Panc1 (cell line): Measurements from ENCODE around the gene FAM83D.

Experiments
- CTCF ChIP-seq: fragments of 450-650 bp; IDR thresholded peaks from 2 replicates; pipeline ENCODE4 v1.5.1; 2017; ENCODE audit warnings: mild to moderate bottlenecking
- POLR2AphosphoS5 ChIP-seq: IDR thresholded peaks from 2 replicates; pipeline ENCODE4 v1.6.1; 2012; ENCODE audit warnings: mild to moderate bottlenecking, low read depth, low read length, moderate library complexity
- SIN3A ChIP-seq: IDR thresholded peaks from 2 replicates; pipeline ENCODE4 v1.6.1; 2012; ENCODE audit warnings: low read depth, mild to moderate bottlenecking, low read length, moderate library complexity, borderline replicate concordance; ENCODE audit not compliant: insufficient read depth
- TF ChIP-seq, protein P1 (sequence below), 2 experiments: IDR thresholded peaks; 2 replicates each; pipeline ENCODE4 v1.6.1; 2011 to 2012; ENCODE audit warnings: low read depth in 2 of 2, control low read depth in 1 of 2, low read length in 1 of 2, mild to moderate bottlenecking in 1 of 2, moderate library complexity in 1 of 2; ENCODE audit not compliant: insufficient read depth in 1 of 2

- TF ChIP-seq CTCF: no peak
- TF ChIP-seq POLR2AphosphoS5: no peak
- no peak for TF ChIP-seq SIN3A
- TF ChIP-seq, protein P1, sequence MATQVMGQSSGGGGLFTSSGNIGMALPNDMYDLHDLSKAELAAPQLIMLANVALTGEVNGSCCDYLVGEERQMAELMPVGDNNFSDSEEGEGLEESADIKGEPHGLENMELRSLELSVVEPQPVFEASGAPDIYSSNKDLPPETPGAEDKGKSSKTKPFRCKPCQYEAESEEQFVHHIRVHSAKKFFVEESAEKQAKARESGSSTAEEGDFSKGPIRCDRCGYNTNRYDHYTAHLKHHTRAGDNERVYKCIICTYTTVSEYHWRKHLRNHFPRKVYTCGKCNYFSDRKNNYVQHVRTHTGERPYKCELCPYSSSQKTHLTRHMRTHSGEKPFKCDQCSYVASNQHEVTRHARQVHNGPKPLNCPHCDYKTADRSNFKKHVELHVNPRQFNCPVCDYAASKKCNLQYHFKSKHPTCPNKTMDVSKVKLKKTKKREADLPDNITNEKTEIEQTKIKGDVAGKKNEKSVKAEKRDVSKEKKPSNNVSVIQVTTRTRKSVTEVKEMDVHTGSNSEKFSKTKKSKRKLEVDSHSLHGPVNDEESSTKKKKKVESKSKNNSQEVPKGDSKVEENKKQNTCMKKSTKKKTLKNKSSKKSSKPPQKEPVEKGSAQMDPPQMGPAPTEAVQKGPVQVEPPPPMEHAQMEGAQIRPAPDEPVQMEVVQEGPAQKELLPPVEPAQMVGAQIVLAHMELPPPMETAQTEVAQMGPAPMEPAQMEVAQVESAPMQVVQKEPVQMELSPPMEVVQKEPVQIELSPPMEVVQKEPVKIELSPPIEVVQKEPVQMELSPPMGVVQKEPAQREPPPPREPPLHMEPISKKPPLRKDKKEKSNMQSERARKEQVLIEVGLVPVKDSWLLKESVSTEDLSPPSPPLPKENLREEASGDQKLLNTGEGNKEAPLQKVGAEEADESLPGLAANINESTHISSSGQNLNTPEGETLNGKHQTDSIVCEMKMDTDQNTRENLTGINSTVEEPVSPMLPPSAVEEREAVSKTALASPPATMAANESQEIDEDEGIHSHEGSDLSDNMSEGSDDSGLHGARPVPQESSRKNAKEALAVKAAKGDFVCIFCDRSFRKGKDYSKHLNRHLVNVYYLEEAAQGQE (IDR thresholded peaks at IDR 0.05; ENCODE audit: insufficient read depth in 1 of 2, low read depth in 2 of 2, low read length in 1 of 2): no peak
Measured at GRCh38 chr20:38982291-38982690, 56.1 kb downstream of the FAM83D start.
